ENCODE data around the gene RUNDC1. TPM values are rescaled to one million over a fixed set of nuclear protein-coding genes. Genes with fewer than 3 reads are reported as not detected.
"Not testable (repeated sequence)": the region's sequence is repeated elsewhere in the genome, so short reads cannot be mapped to it uniquely, and the experiment has no call there.

Gene RUNDC1
- 17.6 TPM for polyA plus RNA-seq (ENCODE audit: insufficient read length)
- long read RNA-seq, donor 1, transcript RUNDC1-201 (5 exons, 3,828 nt), result major isoform, 6 of 11 reads
- long read RNA-seq, donor 1, partial matches to known transcripts, result 5 of 11 reads
- long read RNA-seq, donor 1, other reads (novel, unspliced or antisense), result 0 of 11 reads
- long read RNA-seq, donor 2, partial matches to known transcripts, result 0 of 8 reads
- long read RNA-seq, donor 2, other reads (novel, unspliced or antisense), result 0 of 8 reads
- long read RNA-seq, donor 3, partial matches to known transcripts, result 0 of 8 reads
- long read RNA-seq, donor 3, other reads (novel, unspliced or antisense), result 0 of 8 reads
- long read RNA-seq, donor 4, result 0 reads
- long read RNA-seq, donor 5, transcript RUNDC1-201 (5 exons, 3,828 nt), result major isoform, 6 of 9 reads
- long read RNA-seq, donor 5, partial matches to known transcripts, result 0 of 9 reads
- long read RNA-seq, donor 5, other reads (novel, unspliced or antisense), result 0 of 9 reads
- long read RNA-seq, donor 6, transcript RUNDC1-201 (5 exons, 3,828 nt), result major isoform, 7 of 8 reads
- long read RNA-seq, donor 6, partial matches to known transcripts, result 0 of 8 reads
- long read RNA-seq, donor 6, other reads (novel, unspliced or antisense), result 0 of 8 reads
- long read RNA-seq, donor 7, transcript RUNDC1-201 (5 exons, 3,828 nt), result major isoform, 5 of 6 reads
- long read RNA-seq, donor 7, partial matches to known transcripts, result 0 of 6 reads
- long read RNA-seq, donor 7, other reads (novel, unspliced or antisense), result 0 of 6 reads
- long read RNA-seq, donor 8, partial matches to known transcripts, result 0 of 4 reads
- long read RNA-seq, donor 8, other reads (novel, unspliced or antisense), result 0 of 4 reads

- peak; percentile 93 for DNase-seq
Measured at GRCh38 chr17:42980274-42980765, at the start of gene RUNDC1. Gene RUNDC1 (plus strand): TSS chr17:42980565. CDS start chr17:42980577, 12 bp downstream.

- DNase-seq, result peak; percentile 39
Measured at GRCh38 chr17:42937712-42938596, 42.4 kb upstream of the RUNDC1 start.

- no peak for DNase-seq
Measured at GRCh38 chr17:42944211-42944610, 36.2 kb upstream of the RUNDC1 start.

GRCh38 chr17:42946812-42947211 lies 33.6 kb upstream of the RUNDC1 start:
- no peak for DNase-seq

GRCh38 chr17:42950044-42950783 lies 30.2 kb upstream of the RUNDC1 start:
- no peak for DNase-seq

- DNase-seq, result no peak
Measured at GRCh38 chr17:42953669-42954068, 26.7 kb upstream of the RUNDC1 start.

- DNase-seq, result peak; percentile 95
Measured at GRCh38 chr17:42964161-42964932, 16.0 kb upstream of the RUNDC1 start, which contains the start of gene AARSD1. Gene AARSD1 (minus strand): TSS chr17:42964454. CDS start chr17:42964440, 14 bp downstream.

GRCh38 chr17:42967925-42968324 lies 12.4 kb upstream of the RUNDC1 start:
- DNase-seq, result no peak

- no peak for DNase-seq
Measured at GRCh38 chr17:42969001-42969581, 11.3 kb upstream of the RUNDC1 start.

- DNase-seq, result no peak
Measured at GRCh38 chr17:42971589-42971988, 8.8 kb upstream of the RUNDC1 start.

GRCh38 chr17:42973323-42973722 lies 7.0 kb upstream of the RUNDC1 start:
- not testable (repeated sequence) for DNase-seq

- DNase-seq, result no peak
Measured at GRCh38 chr17:42975265-42975664, 5.1 kb upstream of the RUNDC1 start.

GRCh38 chr17:42975701-42976100 lies 4.7 kb upstream of the RUNDC1 start:
- DNase-seq, result not testable (repeated sequence)

GRCh38 chr17:42979511-42980273 lies 673 bp upstream of the RUNDC1 start, which contains the start of gene PTGES3L:
Gene PTGES3L (minus strand): TSS chr17:42980080. CDS start chr17:42980053, 27 bp downstream.
- no peak for DNase-seq

- no peak for DNase-seq
Measured at GRCh38 chr17:42980766-42981397, 517 bp downstream of the RUNDC1 start.

GRCh38 chr17:42982266-42982665 lies 1.9 kb downstream of the RUNDC1 start:
- no peak for DNase-seq

GRCh38 chr17:42985225-42985624 lies 4.9 kb downstream of the RUNDC1 start:
- DNase-seq, result no peak

GRCh38 chr17:42989141-42989540 lies 8.8 kb downstream of the RUNDC1 start:
- no peak for DNase-seq

Measured in left kidney (tissue), 8 donors.